HG03521 (cell line): Measurements from ENCODE around the gene ANKRD35.

Experiments
- ATAC-seq: cut with Tn5 transposase; IDR thresholded peaks from one replicate; pipeline ENCODE4 v1.9.1; 2021; ENCODE audit warnings: mild to moderate bottlenecking, moderate library complexity; ENCODE audit not compliant: unreplicated experiment

Gene ANKRD35

DNA sequence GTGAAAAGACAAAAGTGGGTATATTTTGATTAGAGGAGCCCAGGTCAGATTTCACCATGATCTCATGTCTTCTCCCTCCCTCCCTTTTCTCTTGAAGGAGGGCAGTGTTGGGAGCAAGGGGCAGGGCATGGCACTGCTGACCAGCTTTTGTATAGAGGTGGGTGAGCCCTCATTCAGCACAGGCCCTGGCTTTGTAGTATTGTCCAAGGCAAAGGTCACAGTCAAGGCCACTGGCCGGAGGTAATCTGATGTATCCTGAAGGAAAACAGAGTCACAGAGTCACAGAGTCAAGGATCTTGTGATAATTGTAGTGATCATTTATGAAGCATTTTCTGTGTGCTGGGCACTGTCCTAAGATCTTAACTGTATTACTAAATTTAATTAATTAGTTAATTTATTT, 12.3 kb upstream of the ANKRD35 start:
- ATAC-seq: no peak

- no peak for ATAC-seq
Observed at GRCh38 chr1:145895471-145895870, 9.8 kb upstream of the ANKRD35 start.

- ATAC-seq: no peak
Observed at GRCh38 chr1:145893306-145894055, 7.8 kb upstream of the ANKRD35 start.

- ATAC-seq: no peak
Observed at GRCh38 chr1:145892486-145893087, 6.9 kb upstream of the ANKRD35 start.

DNA sequence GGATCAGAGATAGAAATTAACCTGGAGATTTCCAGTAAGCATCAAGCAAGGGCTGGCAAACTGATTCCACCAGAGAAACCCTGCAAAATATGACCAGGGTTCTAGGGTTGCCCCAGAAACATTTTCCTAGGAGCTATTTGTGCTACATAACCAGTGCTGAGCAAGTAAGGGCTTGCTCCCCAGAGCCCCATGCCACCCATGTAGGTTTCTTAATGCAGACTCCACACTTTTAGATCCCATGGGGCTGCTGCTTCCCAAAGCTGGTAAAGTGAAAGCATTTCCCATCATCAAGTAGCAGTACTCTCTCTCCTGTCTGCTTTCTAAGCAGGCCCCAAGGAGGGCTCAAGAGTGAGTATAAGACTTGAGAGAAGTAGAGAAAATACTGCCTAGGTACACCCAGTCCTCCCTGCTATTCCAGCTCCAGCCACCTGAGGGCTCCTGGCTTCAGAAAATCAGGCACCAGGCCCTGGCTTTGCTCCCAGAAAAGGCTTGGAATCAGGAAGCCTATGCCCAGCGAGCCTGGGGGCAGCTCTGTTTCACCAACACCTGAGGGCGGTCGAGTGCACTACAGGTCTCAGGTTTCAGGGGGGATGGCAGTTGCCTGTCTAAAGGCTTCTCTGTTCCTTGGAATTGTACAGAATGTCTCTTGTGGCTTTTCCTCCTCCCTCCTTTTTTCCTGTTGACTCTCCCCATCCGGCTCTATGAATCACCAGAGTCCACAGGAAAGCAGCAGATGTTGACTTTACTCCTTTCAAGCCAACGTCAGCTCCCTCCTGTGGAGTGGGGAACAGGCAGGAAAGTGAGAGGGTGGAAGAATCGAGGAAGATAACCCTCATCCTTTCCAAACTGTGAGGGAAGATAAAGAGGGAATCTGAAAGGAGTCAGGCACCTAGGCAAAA, 6.2 kb upstream of the ANKRD35 start:
- ATAC-seq: no peak

DNA sequence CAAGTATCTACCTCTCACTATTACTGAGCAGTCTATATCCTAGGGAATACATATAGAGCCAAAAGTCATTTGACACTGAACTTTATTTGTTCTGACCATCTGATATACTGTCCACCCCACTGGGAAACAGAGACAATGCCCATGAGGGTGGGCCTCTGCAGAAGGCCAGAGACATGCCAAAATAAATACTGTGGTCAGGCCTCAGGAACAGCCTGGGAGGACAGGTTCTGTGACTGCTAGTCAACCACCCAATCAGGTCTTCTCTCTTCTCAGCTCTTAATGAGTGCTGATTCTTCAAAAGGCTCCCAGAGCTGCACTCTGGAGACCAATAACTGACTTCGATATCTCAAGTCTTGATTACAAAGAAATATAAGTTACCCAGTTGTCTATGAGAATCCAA, 5.5 kb upstream of the ANKRD35 start:
- no peak for ATAC-seq

GRCh38 chr1:145889722-145890121, 4.1 kb upstream of the ANKRD35 start:
- ATAC-seq: no peak

- ATAC-seq: no peak
Observed at GRCh38 chr1:145887631-145888030, 2.0 kb upstream of the ANKRD35 start.

GRCh38 chr1:145886816-145887215, 1.1 kb upstream of the ANKRD35 start:
- no peak for ATAC-seq

DNA sequence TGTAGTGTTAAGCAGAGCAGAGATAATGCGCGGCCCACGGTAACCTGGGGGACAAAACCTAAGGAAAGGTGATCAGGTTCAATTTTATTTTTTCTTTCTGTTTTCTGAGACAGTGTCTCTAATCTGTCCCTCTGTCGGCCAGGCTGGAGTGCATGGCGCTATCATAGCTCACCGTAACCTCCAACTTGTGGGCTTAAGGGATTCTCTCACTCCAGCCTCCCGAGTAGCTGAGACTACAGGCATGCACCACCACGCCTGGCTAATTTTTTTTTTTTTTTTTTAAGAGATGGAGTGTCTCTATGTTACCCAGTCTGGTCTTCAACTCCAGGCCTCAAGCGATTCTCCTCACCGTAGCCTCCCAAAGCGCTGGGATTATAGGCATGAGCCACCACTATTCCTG, 724 bp upstream of the ANKRD35 start:
- ATAC-seq: no peak

DNA sequence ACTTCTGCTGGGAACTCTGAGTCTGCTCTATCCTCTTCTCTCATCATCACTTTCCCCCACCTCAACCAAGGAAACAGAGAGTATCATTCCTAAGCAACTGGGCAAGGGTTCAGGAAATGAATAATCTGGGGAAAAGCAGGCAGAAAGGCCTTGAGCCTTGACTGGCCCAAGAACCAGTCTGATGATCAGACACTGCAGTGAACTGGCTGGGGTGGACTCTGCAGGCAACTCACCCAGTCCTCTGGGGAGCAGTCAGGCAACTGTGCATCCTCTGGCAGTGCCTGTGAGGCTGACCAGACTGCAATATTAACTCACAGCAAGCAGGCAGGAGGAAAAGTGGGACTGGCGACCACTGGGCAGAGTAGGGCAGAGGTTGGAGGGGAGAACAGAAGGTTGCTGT, 991 bp downstream of the ANKRD35 start:
- ATAC-seq: no peak

DNA sequence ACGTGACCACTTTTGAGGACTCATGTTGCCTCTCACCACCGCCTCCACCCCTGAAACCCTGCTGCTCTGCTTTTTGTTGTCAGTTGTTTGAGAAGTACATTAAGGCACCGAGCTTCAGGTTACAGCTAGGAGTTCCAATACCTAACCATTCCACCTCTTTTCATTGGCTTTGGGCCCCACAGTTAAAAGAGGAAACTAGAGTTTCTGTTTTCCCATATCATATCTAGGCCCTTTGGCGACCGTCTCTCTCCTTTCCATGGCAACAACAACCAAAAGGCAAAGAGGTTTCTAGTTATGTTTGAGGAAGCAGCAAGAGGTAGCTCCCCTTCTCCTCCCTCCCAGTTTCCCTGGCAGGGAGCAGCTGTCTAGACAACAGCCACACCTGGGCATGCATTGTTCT, 5.9 kb downstream of the ANKRD35 start:
- no peak for ATAC-seq

DNA sequence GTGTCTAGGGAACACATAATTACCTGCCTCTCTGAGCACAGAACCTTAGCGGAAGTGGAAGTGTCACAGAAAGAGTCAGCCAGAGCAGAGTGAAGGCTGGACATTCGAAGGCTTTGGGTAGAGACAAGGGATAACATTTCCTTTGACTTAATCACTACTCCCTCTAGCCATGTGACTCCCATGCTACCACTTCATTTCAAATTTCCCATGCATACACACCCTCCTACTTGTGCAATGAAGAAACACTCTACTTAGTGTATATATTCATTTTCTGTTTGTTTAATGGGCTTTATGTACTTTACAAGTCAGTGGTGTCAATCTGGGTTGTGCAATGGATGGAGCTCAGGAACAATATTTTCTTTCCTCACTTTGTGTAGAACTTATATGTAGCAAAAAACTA, 6.9 kb downstream of the ANKRD35 start:
- ATAC-seq: no peak

DNA sequence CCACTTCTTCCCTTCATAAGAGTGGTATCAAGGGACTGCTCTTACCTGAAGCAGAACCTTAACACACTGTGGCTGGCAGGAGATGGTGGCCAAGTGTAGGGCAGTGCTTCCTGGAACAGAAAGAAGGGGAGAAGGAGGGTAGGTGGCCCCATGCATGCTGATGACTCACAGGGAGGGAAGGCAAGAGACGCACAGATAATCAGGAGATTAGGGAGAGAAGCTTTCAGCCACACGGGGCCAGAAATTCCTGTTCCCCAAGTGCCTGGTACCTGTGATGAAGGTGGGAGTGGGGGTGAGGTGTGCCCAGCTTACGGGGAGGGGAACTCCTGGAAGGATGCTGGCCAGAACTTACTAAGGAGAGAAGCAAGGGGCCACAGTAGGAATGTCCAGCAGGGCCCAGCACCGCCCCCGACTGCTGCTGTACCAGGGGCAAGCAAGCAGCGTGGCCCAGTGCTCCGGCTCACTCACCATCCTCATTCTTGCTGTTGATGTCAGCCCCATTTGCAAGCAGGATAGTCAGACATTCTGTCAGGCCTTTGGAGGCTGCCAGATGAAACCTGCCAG, 7.7 kb downstream of the ANKRD35 start:
- ATAC-seq: no peak

DNA sequence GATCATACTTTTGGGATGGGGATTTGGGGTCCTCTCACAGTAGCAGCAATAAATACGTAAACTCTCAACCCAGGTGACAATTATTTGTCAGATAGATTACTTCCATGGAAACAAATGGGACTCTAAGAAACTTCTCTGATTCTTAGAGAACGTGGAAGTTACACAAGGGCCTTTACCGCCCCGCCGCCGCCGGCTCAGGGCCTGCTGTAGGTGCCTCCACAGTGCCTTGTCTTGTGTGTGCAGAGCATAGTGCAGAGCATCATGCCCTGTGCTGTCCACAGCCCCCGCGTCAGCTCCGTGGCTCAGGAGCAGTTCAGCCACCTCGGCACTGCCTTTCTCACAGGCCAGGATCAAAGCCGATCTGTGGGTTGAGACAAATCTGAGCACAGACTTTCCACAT, 11.0 kb downstream of the ANKRD35 start:
- no peak for ATAC-seq

GRCh38 chr1:145871994-145872924, 13.4 kb downstream of the ANKRD35 start:
- no peak for ATAC-seq

- ATAC-seq: no peak
Observed at GRCh38 chr1:145868232-145868631, 17.4 kb downstream of the ANKRD35 start.

- no peak for ATAC-seq
Observed at GRCh38 chr1:145863282-145864018, 22.2 kb downstream of the ANKRD35 start.

- ATAC-seq: peak; percentile 59
Observed at GRCh38 chr1:145859491-145860023, 26.1 kb downstream of the ANKRD35 start.
